PFSK-1 (cell line): ENCODE results near the gene GNPTG.

Experiments used
- FOXP2 ChIP-seq: optimal IDR thresholded peaks from 2 replicates; pipeline ENCODE3; 2011; ENCODE audit warnings: borderline replicate concordance, control low read depth, inconsistent platforms; ENCODE audit not compliant: insufficient read depth; ENCODE audit errors: extremely low read length, extremely low read depth
- POLR2AphosphoS5 ChIP-seq: IDR thresholded peaks from 2 replicates; pipeline ENCODE4 v1.6.1; 2012; ENCODE audit warnings: low read depth, mild to moderate bottlenecking, control low read depth, low read length, moderate library complexity
- SIN3A ChIP-seq: IDR thresholded peaks from 2 replicates; pipeline ENCODE4 v1.6.1; 2012; ENCODE audit warnings: mild to moderate bottlenecking, low read length, moderate library complexity, borderline replicate concordance; ENCODE audit not compliant: insufficient read depth
- TAF1 ChIP-seq: IDR thresholded peaks from 2 replicates; pipeline ENCODE4 v1.6.1; 2012; ENCODE audit warnings: low read length, control low read depth, borderline replicate concordance; ENCODE audit not compliant: insufficient read depth
- TF ChIP-seq, protein P1 (sequence below), 2 experiments: IDR thresholded peaks; 2 replicates each; pipeline versions ENCODE4 v1.6.1 to v1.8.0; 2011 to 2012; ENCODE audit warnings: low read depth in 2 of 2, low read length in 2 of 2, control low read depth in 1 of 2, inconsistent platforms in 1 of 2, mild to moderate bottlenecking in 1 of 2, moderate library complexity in 1 of 2; ENCODE audit not compliant: insufficient read depth in 1 of 2

The GNPTG gene

DNA sequence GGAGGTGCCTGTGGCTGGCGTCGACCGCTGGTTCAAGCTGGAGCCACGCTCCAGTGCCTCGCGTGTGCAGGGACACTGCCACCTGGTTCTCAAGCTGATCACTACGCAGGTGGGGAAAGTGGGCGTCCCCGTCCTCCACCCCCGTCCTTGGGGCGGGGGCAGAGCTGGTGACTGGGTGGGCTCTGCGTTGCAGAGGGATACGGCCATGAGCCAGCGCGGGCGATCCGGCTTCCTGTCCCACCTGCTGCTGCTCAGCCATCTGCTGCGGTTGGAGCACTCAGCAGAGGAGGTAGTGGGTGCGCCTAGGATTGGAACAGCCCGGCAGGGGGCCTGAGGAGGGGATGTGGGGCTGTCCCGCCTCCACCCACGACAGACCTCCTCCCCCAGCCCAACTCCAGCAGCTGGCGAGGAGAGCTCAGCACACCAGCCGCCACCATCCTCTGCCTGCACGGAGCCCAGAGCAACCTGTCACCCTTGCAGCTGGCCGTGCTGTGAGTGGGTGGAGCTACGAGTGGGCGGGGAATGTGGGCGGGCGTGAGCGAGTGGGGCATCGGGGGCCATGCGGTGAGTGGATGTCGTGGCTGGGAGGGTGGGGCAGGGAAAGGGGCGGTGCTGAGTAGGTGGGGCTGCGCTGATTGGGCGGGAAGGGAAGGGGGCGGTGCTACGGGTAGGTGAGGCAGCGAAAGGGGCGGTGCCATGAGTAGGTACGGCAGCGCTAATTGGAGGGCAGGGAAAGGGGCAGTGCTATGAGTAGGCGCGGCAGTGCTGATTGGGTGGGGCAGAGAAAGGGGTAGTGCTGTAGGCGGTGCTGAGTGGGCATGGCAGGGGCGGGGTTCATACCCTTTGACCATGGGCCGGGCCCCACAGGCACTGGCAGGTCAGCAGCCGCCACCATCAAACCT is 9.0 kb upstream of the GNPTG start:
- 0 out of 2 replicates have a peak, but pooled peaks have one; percentile 22 for TF ChIP-seq SIN3A
- TF ChIP-seq, protein P1, sequence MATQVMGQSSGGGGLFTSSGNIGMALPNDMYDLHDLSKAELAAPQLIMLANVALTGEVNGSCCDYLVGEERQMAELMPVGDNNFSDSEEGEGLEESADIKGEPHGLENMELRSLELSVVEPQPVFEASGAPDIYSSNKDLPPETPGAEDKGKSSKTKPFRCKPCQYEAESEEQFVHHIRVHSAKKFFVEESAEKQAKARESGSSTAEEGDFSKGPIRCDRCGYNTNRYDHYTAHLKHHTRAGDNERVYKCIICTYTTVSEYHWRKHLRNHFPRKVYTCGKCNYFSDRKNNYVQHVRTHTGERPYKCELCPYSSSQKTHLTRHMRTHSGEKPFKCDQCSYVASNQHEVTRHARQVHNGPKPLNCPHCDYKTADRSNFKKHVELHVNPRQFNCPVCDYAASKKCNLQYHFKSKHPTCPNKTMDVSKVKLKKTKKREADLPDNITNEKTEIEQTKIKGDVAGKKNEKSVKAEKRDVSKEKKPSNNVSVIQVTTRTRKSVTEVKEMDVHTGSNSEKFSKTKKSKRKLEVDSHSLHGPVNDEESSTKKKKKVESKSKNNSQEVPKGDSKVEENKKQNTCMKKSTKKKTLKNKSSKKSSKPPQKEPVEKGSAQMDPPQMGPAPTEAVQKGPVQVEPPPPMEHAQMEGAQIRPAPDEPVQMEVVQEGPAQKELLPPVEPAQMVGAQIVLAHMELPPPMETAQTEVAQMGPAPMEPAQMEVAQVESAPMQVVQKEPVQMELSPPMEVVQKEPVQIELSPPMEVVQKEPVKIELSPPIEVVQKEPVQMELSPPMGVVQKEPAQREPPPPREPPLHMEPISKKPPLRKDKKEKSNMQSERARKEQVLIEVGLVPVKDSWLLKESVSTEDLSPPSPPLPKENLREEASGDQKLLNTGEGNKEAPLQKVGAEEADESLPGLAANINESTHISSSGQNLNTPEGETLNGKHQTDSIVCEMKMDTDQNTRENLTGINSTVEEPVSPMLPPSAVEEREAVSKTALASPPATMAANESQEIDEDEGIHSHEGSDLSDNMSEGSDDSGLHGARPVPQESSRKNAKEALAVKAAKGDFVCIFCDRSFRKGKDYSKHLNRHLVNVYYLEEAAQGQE (IDR thresholded peaks at IDR 0.05; ENCODE audit: insufficient read depth in 1 of 2, low read depth in 2 of 2, low read length in 2 of 2), result no peak

DNA sequence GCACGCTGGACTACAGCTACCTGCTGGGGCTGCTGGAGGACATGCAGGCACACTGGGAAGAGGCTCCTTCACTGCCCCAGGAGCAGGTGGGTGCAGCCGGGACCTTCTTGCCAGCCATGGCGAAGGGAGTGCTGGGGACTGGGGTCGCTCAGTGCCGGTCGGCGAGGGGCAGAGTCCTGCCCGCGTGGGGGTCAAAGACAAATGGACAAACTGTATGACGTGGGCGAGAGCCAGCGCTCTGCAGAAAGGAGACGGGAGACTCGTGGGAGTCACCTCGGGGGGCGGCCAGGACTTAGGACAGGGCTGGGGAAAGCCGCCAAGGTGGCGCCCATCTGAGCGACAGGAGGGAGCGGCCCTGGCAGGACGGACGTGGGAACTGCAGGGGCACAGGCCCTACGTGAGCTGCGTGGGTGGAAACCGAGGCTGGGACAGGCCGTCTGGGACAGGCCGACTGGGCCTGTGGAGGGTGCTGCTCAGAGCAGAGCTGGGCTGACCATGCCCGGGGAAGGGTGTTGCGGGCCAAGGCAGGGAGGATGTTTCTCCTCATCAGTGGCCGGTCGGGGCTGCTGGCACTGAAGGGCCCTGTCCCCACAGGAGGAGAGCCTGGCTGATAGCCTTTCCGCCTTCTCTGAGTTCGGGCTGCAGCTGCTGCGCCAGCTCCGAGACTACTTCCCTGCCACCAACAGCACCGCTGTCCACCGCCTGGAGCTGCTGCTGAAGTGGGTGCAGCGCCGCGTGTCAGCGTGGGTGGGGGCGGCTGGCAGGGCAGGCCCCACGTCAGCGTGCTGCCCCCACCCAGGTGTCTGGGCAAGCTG is 8.1 kb upstream of the GNPTG start:
- TF ChIP-seq, protein P1 (IDR thresholded peaks at IDR 0.05; ENCODE audit: insufficient read depth in 1 of 2, low read depth in 2 of 2, low read length in 2 of 2), result no peak
- TF ChIP-seq FOXP2, result no peak
- no peak for TF ChIP-seq POLR2AphosphoS5
- TF ChIP-seq SIN3A, result no peak

DNA sequence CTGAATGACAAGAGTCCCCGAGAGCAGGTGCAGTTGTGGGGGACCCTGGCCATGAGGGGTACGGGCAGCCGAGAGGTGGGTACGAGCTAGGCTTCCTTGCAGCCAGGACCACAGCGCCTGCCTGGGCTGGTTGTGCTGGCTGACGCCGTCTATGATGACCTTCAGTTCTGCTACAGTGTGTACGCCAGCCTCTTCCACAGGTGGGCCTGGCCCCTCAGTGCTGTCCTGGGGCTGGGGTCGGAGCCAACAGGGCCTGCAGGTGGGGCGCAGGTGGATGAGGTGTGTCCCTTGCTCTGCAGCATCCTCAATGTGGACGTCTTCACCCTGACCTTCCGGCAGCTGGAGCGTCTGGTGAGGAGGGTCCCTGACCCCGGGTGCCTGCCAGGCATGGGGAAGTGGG is 7.2 kb upstream of the GNPTG start:
- no peak for TF ChIP-seq FOXP2
- TF ChIP-seq, protein P1 (IDR thresholded peaks at IDR 0.05; ENCODE audit: insufficient read depth in 1 of 2, low read depth in 2 of 2, low read length in 2 of 2), result no peak
- TF ChIP-seq TAF1, result no peak
- TF ChIP-seq SIN3A, result no peak
- TF ChIP-seq POLR2AphosphoS5, result no peak

DNA sequence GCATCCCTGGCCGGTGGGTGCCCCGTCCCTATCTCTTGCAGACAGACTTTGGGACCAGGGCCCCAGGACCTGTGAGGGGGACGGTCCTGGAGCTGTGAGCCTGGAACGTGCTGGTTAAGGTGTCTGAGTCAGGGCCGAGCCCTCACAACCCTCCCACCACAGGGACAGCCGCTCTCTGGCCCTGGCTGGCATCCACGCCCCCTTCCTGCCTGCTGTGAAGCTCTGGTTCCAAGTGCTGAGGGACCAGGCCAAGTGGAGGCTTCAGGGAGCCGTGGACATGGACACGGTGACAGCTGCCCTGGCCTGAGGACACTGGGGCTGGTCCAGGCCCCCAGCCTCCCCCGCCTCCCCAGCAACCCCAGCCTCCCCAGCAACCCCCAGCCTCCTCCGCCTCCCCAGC is 6.6 kb upstream of the GNPTG start:
- TF ChIP-seq, protein P1 (IDR thresholded peaks at IDR 0.05; ENCODE audit: insufficient read depth in 1 of 2, low read depth in 2 of 2, low read length in 2 of 2), result no peak
- TF ChIP-seq TAF1, result no peak
- no peak for TF ChIP-seq POLR2AphosphoS5
- no peak for TF ChIP-seq SIN3A
- no peak for TF ChIP-seq FOXP2
